ENCODE data around the gene TMEM200A.

Gene TMEM200A

GRCh38 chr6:130377915-130378314, 12.1 kb downstream of the TMEM200A start:
- no peak for DNase-seq (ENCODE audit: low spot score)

DNA sequence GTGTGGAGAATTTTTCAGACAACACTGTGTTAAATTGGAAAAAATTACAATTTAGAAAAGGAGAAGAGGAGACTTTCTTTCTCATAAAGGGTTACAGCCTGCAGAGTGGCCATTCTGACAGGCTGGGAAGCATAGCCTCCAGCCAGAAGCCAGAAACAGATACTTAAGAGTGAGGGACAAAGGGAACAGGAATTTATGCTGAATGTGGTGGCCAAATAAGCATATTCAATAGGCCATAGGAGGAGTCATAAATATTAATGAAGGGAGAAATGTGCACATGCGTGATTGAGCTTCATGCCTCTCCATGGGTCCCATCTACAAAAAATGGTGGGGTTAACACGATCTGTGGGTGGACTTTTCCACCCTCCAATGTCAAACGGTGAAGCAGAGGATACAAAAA, 13.4 kb downstream of the TMEM200A start:
- no peak for DNase-seq (ENCODE audit: low spot score)

DNA sequence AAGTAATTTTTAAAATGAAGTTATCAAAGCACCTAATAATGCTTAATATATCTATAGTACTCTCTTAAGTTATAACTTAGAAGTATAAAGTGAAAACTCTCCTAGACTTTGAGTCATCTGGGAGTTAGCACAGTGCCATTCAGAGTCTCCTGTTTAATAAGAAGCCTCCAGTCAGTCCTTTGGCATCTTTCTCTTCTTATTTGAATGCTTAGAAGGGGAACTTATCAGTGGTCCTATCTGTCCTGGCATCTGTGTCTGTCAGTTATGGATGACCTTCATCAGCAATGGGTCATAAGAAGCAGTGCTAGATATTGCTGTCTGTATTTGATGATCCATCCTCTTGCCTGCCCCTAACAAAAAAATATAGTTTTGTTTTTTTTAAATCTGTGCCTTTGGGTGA, 15.2 kb downstream of the TMEM200A start:
- no peak for DNase-seq (ENCODE audit: low spot score)

DNA sequence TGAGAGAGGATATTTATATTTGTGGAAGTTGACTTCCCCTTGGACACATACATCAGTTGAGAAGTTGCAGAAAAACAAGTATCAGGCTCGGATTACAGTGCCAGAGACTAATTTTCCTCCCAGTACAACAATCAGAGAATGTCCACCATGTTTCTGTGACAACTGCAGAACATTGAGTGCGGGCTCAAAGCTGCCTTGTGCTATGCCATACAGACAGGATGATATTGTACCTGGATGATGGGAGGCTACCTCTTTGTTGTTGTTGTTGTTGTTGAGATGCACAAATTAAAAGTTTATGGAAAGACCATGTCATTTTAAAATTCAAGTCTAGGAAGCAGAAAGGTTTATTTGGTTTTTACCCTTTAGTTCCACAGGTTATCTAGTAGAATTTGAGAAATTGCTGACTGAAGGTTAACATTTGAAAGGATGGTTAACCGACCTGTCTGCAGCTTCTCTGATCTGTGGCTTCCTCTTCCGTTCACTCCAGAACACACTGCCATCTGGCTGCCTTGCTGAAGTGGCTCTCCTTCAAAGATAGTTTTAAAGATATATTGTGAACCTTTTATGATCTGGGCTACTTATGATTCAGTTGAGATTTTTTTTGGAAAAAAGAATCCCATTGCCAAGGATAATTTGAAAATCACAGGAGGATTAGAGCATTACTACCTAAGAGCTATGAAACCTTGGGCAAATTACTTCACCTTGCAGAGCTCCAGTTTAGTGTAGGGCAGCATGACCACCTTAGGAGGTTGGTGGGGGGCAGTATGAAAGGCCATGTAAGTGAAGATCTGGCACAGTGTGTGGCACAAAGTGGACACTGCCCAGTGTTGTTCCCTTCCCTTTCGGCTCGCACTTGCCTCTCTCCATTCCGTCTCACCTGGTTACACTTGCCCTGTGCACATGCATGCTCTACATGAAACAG, 15.9 kb downstream of the TMEM200A start:
- DNase-seq (ENCODE audit: low spot score) = no peak

GRCh38 chr6:130382872-130383490, 17.2 kb downstream of the TMEM200A start:
- peak; percentile 18 for DNase-seq (ENCODE audit: low spot score)

- no peak for DNase-seq (ENCODE audit: low spot score)
Observed at GRCh38 chr6:130385064-130385695, 19.4 kb downstream of the TMEM200A start.

GRCh38 chr6:130389142-130389541, 23.3 kb downstream of the TMEM200A start:
- no peak for DNase-seq (ENCODE audit: low spot score)

DNA sequence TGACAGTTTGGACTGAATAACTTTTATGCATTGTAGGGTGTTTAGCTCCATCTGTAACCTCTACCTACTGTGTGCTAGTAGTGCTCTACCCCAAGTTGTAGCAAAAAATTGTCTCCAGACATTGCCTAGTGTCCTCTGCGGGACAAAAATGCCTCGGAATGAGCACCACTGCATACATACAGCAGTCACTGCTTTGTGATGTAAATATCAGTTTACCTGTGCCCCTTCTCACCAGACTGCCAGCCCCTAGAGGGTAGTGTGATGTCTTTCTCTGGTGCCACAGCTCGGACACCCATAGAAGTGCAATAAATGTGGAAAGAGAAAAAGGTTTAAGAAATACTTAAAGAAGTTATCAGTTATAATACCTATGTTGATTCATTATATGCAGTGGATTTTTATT, 25.1 kb downstream of the TMEM200A start:
- no peak for DNase-seq (ENCODE audit: low spot score)

- DNase-seq (ENCODE audit: low spot score) = no peak
Observed at GRCh38 chr6:130393306-130393705, 27.5 kb downstream of the TMEM200A start.

DNA sequence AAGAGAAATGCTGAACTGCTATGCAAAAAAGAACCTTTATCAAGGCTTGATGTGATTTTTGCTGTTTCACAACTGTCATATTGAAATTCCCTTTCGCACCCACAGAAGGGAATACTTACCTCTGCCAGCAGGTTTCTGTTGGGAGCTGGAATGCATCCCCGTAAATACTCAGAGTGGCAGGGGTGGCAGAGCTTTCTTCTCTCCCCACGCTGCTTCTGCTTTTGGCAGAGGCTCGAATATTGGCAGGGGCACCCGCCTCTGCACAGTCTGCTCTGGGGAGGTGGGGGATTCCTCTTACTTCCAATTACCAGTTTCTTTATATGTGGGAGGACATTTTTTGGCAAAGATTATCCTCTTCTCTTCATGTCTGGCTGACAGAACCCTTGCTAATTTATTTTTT, 28.4 kb downstream of the TMEM200A start:
- DNase-seq (ENCODE audit: low spot score) = no peak

- no peak for DNase-seq (ENCODE audit: low spot score)
Observed at GRCh38 chr6:130395164-130395563, 29.3 kb downstream of the TMEM200A start.

GRCh38 chr6:130396722-130397121, 30.9 kb downstream of the TMEM200A start:
- DNase-seq (ENCODE audit: low spot score) = no peak

DNA sequence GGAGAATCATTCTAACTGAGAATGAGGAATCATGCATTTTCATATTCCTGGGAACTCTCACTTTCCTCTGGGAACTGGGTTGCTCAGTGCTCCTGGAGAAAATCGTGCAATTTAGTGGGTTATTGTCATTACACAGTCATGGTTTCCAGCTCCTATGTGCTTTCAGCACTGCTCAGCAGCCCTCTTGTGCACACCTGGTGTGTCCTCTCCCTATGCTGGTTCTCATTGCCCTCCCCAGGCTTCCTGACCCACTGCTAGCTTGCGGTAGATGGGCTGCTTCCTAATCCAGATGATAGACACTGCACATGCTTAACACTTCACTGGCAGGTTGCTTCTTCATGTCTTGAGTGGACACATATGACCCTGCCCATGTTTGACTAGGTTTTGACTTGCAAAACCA, 39.7 kb downstream of the TMEM200A start:
- DNase-seq (ENCODE audit: low spot score) = no peak

GRCh38 chr6:130407032-130407431, 41.2 kb downstream of the TMEM200A start:
- DNase-seq (ENCODE audit: low spot score) = no peak

GRCh38 chr6:130409418-130410100, 43.7 kb downstream of the TMEM200A start:
- no peak for DNase-seq (ENCODE audit: low spot score)

DNA sequence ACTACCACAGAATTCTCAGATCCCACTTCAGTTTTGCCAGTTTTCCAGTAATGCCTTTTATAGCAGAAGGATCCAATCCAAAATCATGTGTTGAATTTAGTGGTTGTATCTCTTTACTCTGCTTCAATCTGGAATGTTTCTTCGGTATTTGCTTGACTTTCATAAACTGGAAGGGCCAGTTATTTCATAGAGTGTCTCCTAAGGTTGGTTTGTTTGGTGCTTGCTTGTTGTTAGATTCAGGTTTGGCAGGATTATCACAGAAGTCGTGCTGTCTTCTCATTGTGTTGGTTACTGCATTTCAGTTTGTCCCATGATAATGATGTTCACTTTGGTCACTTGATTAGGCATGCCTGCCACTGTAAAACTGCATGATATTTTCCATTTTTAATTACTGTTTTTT, 45.7 kb downstream of the TMEM200A start:
- no peak for DNase-seq (ENCODE audit: low spot score)

DNA sequence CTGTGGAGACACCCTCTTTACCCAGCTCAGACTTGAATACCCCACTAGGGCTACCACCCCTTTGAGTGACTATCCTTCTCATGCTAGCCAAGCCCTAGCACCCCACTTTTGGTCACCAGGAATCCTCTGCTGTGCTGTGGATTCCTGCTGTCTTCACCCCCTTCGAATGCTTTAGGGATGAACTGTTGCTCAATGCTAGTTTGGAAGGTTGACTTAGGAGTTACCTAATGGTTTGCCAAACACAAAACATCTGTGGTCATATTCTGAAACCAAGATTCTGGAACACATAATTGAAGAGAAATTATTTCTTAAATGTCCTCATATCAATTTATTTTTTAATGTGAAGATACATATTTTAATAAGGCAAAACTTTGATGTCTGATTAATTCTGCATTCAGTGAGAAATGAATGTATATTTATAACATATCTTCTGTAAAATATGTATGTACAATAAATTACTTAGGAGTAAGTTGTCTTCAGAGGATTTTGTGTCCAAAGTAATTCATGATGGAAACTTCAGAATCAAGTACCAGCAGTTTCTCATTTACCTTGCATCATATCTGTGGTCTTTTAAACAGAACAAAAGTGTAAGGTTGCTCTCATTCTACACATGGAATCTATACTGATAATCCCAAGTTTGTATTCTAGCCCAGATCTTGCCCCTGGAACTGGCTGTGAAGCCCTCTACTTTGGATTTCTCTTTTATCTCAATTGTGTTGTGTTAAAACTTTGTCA, 46.9 kb downstream of the TMEM200A start:
- DNase-seq (ENCODE audit: low spot score) = no peak

DNA sequence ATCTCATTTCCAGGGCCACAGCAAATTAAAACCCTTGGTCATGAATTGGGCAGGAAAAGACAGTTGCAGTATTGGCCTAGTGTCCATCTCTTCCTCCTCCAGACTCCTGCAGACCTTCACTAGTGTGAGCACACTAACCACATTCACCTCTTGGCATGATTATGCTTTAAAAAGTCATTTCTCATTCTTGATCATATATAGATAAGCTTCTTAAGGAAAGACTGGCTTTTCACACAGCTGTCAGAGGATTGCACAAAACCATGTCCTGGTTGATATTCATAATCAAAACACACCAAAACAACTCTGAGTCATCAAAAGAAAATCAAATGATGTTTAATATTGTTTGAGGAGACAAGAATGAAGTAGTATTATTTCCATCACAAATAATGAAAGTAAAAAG, 52.1 kb downstream of the TMEM200A start:
- DNase-seq (ENCODE audit: low spot score) = no peak

DNA sequence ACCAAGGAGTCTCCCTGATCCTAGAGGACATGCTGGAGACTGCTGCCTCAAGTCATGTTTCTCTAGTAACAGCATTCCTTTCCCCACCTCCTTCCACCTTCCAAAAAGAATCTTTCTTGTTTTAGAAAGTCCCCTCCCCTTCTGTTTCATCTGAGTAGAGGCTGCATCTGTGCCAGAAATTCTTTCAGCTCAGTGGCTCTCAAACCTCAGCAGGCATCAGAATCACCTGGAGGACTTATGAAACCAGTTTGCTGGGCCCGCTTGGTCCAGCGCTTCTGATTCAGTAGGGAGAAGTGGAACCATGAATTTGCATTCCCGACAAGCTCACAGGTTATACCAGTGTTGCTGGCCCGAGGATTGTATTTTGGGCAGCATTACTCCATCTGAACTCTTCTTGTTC, 55.1 kb downstream of the TMEM200A start:
- DNase-seq (ENCODE audit: low spot score) = no peak

DNA sequence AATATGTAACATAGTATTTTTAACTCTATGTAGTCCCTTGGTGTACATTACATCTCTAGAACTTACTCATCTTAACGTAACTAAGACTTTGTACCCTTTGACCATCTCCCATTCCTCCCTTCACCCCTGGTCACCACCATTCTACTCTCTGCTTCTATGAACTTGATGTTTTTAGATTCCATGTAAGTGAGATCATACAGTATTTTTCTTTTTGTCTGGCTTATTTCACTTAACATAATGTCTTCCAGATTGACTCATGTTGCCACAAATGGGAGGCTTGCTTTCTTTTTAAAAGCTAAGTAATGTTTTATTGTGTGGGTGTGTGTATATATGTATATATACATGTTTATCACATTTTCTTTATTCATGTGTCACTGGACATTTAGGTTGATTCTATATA, 55.8 kb downstream of the TMEM200A start:
- no peak for DNase-seq (ENCODE audit: low spot score)

- DNase-seq (ENCODE audit: low spot score) = no peak
Observed at GRCh38 chr6:130423044-130423443, 57.2 kb downstream of the TMEM200A start.

GRCh38 chr6:130424710-130425109, 58.9 kb downstream of the TMEM200A start:
- no peak for DNase-seq (ENCODE audit: low spot score)
